Measurements from ENCODE around the gene CPLX1.
"Not testable (repeated sequence)": the region's sequence is repeated elsewhere in the genome, so short reads cannot be mapped to it uniquely, and the experiment has no call there.

Gene CPLX1

DNA sequence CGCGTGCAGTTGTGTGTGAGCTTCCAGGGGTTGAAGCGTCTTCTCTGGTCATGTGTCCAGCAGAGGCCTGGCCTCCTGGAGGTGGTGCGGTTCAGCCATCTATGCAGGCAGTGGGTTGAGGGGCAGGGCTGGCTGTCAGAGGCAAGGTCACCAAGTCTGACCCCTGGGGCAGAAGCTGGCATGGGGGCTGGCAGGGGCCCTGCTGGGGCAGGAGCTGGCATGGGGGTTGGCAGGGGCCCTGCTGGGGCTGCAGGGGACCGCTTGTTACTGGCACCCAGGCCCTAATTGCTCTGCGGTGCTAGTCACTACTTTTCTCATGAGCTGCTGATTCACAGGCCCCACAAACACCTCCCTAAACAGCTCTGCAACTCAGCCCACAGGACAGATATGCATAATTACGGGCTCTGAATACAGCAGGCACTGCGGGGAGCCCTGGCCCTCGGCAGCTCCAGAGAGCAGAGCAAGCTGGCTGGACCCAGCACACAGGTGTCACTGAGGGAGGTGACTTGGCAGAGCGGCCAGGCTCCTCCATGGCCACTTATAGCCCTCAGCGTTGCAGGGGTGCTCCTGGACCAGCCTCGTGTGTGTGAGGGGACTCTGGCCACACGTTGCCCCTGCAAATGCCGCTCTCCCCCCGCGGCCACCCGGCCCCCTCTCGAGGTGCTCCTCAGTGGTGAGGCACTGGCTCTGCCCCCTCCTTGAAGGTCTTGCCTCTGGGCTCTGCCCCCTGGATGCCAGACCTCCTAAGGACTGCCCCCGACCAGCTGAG lies 32.7 kb downstream of the CPLX1 start:
- peak in 1 of 51 donors; percentile 32 for DNase-seq

DNA sequence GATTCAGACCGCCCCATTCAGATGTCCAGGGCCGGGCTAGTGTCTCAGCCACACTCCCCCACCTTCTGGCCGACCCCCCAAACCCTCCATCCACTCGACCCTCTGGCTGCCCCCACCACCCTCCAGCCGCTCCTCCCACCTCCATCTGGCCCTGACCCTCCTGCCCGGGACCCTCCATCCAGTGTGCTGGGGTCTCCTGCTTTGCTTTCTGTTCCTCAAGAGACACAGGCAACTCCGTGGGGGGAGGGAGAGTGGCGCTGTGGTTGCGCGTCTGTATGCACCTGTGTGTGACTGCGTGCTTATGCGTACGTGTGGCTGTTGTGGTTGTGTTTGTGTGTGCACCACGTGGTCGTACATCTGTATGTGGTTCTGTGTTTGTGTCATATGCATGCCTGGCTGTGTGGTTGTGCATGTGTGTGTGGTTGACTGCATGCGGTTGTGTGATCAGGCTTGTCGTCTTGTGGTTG lies 33.3 kb downstream of the CPLX1 start:
- peak in 1 of 51 donors; percentile 14 for DNase-seq

DNA sequence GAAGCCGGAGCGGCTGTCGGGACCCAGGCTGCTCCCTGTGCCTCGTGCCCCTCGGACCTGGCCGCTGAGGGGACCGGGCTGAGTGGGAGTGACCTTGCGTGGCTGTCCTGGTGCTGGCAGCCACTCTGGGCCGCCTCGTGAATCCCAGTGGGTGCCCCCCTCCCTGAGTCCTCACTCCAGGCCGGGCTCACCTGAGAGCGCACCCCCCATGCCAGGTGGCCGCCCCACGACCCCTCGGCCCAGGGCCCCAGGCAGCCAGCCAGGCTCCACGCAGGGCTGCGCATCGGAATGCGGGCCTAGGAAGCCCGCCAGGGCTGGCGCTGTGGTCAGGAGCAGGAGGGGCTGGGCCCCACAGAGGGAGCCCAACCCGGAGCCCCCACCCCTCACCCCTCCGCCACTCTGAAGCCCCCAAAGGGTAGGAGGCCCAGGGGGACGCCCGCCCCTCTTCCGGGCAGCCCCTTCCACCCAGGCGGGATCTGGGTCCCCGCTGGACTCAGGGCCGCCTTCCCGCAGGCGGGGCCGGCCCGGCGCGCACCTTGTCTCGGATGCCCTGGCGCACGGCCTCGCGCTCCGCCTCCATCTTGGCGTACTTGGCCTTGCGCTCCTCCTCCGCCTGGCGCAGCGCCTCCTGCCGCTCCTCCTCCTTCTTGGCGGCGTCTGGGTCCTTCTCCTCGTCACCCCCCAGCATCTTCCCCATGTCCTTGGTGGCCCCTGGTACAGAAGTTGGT lies 33.9 kb downstream of the CPLX1 start:
- DNase-seq: peak in 2 of 51 donors; percentile 27 to 41

DNA sequence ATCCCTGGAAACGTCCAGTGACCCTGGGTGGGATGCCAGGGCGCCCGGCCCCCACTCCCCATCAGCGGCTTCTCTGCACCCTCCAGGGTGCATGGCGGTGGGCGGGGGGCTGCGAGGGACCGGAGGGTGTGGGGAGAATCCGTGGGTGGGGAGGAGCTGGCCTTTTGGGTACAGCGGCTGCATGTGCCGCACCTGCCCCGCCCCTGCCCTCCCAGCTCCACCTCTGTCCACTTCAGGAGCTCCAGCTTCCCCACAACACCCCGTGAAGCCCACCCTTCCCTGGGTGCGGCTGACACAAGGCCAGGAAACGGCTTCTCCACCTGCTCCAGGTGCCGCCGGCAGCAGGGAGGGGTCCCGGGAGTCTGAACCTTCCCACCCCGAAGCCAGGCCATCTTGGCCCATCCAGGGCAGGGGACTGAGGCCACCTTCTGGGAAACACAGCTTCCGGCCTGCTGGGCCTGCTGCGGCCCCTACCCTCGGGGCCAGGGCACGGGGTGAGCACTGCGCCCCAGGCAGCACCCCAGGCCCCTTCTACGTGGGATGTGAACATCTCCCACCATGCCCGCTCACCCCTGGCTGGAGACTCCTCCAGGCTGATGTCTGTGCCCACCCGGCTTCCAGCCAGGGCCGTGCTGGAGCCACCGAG lies 34.6 kb downstream of the CPLX1 start:
- no peak for DNase-seq

DNA sequence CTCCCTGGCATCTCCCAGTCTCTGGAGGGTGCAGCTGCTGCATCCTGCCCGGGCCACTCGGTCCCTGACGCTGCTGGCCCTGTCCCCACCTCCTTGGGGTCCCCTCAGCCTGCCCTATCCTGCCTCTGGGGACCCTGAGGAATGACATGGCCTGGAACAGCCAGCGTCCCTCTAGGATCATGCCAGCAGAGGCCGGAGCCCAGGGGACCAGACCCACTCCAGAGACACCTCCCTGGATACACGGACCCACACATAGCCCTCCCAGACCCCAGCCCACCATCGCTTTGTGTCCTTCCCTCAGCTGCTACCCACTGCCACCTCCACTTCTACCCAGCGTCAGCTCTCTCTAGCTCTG lies 35.5 kb downstream of the CPLX1 start:
- no peak for DNase-seq

DNA sequence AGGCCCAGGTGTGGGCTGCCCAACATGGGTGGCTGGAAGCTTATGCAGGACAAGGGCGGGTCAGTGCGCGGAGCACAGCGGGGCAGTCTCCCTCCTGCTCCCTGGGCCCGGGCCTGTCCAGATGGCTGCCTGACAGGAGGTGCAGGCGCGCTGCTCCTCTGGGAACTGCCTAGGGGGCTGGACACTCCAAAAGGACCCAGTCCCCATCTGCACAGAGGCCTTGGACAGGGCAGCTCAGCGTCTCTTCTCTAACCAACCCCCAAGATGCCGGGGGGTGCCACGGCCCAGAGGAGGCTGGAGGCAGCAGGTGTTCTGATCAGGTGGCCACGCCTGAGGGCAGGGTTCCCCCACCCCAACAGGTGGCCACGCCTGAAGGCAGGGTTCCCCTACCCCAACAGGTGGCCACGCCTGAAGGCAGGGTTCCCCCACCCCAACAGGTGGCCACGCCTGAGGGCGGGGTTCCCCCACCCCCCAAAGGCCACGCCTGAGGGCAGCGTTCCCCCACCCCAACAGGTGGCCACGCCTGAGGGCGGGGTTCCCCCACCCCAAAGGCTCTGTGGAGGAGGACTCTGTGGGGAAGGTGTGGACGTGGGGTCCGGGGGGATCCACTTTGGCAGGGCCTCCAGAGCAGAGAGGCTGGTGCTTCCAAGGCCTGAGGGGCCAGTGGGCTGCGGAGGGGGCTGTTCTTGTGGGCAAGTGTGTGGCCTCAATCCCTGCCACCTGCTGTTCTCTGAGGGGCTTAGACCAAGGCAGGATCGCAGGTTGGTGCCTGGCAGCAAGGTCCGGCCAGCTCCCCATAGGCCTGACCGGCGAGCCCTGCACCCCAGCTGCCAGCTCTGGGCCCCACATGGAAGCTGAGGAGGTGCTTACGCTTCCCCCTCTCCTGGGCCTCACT lies 36.1 kb downstream of the CPLX1 start:
- DNase-seq: no peak

DNA sequence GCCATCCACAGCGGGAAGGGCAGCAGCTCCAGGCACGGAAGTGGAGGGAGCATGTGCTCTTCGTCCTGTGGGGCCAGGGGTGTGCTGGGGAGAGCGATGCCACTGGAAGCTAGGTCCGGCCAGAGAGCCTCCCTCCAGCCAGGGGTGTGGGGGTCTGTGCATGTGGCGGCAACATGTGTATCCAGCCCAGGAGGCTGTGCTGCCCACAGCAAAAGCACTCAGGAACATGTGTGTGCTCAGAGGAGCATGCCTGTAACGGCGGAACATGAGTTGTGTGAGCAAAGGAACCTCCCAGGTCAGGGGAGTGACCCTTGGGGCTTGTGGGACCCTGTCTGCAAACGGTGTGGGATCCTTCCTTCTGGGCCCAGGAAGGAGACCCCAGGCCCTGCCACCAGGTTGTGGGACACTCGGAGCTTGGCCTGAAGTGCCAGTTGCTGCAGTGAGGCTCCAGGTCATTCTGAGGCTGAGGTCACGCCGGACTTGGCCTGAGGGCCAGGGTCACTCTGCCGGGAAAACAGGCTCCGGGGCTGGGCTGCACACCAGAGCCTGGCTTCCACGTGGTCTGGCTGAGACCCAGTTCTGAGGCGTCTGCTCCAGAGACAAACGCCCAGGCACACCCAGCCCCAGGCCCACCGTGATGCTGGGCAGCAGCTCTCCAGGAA lies 37.2 kb downstream of the CPLX1 start:
- no peak for DNase-seq

DNA sequence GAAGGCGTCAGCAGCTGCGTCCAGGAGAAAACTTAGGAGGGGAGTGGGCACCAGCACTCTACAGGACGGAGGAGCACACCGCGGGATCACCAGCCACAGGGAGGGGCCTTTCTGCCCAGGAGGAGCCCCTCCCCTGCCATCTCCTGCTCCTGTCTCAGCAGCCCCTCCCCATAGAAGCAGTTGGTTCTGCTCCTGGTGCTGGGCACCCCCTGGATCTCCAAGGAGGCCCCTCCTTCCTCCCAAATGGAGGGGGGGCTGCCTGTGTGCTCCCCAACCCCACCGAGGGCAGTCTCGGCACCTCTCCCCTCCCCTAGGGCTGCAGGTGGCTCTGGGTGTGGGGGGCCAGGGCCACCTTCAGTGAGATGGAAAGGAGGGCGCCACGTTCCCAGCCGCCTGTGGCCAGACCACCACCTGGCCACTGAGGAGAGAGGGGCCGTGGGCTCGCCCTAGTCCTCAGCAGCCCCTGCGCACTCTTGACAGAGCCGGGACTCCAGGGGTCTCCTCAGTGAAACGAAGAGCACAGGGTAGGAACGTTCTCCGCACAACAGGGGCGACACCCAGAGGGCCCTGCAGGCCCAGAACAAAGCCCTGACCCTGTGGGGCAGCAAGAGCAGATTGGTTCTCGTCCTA lies 37.8 kb downstream of the CPLX1 start:
- DNase-seq: no peak

DNA sequence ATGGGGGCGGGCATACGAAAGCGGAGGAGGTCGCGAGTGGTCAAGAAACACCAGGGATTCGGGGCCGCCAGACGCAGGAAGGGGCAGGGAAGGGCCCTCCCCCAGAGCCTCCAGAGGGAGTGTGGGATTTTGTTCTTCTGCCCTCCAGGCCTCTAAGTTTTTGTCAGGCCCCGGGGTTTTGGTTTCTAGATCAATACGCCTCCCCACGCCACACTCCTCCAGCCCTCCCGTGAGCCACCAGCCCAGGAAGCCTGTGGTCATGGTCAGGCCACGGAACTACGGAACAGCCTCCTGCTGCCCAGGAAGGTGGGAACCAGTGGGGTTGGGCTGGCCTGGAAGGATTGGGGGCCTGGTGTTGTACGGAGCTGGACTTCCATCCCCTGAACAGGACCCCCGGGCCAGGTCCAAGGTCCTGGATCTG lies 38.4 kb downstream of the CPLX1 start:
- DNase-seq: no peak

DNA sequence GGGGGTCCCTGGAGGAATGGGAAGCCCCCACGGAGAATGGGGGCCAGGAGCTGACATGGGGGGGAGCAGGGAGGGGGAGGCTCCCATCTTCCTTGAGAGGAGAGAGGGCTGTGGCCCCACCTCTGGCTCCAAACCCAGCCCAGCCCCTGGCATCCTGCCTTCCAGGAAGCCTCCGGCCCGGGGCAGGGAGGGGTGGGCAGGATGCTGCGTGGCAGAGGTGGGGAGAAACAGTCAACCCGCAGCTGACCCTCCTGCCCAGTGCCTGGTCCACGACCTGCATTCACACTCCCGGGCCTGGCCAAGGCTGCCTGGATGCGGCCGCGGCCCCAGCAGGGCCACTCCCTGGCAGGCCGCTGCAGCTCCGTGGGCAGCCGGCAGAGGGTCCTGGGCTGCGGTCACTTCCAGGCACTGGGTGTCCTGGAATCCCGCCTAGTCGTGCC lies 39.0 kb downstream of the CPLX1 start:
- DNase-seq: no peak

DNA sequence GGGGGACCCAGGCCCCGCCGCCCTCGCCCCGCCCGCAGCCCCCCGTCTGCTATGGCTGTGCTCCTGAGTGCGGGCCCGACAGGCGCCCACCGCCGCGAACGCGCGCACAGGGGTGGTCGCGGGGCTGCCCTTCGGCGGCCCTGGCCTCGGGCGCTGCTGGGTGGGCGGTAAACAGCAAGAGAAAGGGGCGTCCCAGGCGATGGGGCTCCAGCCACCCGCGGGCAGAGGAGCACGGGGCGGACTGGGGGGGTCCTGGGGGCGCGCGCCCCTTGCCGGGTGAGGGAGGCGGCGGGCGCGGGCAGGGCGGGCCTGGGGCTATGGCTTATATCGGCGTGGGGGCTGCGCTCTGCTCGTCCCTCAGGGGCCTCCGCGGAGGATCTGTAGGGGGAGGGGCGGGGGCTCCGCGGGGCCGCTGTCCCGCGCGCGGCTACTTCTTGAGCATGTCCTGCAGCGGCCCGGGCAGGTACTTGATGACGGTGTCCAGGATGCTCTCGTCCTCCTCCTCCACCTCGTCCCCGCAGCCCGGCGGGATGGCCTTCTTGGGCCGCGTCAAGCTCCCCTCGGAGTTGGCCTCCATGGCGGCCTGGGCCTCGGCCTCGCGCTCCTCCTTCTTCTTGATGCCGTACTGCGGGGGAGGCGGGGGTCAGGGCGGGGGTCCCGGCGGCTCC lies 39.7 kb downstream of the CPLX1 start:
- no peak for DNase-seq

DNA sequence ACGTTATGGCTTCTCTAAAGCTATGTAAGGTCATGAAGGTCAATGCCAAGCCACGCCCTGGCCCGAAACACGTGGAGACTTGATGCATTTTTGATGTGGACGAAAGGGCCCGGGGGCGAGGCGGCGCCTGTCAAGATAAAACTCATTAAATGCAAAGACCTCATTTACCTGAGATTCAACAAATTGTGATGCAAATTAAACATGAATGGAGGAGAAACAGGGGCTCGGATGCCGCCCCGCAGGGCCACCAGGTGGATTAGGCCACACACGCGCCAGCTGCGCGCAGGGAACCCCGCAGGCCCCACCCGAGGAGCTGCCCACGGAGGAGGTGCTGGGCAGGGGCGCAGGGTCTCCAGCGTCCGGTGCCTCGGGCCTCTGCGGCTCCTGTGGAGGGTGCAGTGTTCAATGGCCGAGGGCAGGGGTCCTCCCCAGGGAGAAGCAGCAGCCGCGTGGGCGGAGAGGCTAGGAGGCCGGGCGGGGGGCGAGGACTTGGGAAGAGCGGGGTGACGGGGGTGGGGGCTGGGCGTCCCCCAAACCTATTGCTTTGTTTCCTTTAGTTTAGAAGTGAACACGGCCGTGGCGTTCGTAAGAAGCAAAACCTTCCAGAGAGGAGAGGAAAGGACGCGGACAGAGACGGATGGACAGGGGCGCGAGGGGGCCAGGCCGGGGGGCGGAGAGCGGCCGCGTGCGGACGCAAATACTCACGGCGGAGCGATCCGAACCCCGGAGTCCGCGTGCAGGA lies 40.4 kb downstream of the CPLX1 start:
- DNase-seq: no peak

DNA sequence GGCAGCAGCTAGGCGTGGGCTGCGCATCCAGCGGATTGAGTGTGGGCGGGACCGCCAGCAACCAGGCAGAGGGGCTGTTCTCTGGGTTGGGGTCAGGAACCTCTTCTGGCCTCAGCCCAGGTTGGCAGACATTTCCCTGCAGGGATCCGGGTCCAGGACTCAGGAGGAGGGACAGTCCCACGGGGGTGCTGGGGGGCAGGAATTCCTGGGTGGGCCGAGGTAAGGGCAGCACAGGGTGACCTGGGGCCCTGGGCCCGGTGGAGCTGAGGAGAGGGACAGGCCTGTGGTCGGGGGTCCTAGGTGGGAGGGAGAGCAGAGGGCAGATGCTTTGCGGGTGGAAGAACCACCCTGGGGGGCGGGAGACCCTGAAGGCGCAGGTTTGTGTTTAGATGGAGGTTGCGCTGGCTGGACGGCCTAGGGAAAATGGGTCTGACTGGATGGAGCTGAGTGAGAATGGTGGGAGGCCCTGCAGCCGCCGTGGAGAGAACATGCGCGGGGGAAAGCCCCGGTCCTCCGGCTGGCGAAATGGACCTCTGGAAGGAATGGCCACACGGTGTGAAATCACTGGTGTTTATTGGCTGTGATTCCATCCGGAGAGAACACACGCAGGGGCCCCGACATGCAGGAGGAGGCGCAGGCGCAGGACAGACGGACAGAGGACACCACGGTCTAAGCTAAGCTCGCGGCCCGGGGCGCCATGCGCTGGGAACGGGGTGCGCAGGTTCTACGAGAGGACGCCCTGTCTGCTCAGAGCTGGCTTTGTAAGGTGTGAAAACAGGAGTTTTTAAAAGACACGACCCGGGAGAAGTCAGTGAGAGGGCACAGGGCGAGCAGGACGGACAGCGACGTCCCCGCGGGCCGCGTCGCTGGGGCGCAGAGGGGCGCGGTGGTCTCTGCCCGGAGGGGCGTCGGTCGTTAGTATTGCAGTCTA lies 41.3 kb downstream of the CPLX1 start:
- no peak for DNase-seq

DNA sequence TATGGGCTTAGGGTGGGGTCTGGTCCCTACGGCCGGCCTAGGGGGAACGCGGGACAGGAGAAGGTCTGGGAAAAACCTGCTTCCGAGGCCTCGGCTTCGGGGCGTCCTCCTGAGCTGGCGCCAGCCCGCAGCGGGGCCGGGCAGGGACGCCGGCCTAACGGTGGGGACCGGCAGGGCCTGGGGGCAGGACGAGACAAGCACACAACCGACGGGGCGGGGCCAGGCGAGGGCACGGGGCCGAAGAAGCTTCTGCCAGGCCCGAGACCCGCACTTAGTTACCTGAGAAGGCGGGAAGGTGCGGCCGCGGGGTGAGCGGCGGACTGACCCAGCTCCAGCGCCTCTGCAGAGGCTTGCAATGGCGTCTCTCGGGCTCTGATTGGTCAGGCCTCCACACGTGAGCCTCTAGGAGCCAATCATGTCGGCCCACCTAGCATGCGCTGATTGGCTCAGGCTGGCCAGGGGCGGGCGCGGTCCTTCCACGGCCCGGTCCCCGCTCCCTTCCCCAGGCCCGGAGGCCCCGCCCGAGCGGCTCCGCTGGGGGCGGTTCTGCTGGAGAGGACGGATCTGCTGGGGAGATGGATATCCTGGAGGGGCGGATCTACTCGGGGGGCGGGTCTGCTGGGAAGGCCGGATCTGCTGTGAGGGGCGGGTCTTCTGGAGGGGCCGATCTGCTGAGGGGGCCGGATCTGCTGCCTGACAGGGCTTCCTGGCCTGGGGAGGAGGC lies 44.3 kb downstream of the CPLX1 start:
- peak; percentile 87 to 100 (median 98) for DNase-seq

DNA sequence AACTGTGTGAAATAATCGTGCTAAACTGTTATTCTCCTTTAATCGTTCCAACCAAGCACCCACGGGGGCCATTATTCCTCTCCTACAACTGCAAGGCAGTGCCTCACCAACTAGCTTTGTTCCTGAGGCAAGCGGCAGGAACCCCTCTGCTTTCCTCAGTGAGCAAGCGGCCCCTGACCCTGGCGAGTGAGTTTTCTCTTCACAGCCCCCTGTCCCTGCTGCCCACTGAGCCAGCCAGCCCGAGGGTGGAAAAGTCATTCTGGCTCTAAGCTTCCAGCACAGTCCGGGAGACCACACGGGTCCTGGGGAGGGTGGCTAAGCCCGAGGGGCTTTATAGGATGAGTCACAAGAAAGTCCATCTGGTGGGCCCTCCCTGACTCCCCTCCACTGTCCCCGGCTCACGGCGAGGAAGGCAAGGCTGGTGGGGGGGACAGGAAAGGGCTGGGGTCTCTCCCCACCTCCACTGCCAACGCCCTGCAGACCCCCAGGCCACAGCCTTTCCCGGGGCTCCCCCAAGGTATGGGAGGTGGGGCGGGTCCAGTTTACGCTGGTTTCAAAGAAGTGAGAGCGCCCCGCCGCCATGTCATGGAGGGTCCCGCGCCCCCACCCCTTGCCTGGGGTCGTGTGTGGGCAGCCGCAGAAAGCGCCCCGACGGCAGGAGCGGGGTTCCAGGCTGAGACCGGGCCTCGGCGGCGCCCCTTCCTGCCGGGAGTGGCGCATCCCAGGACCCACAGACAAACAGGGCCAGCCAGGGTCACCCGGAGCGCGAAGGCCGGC lies 45.0 kb downstream of the CPLX1 start:
- DNase-seq: no peak

DNA sequence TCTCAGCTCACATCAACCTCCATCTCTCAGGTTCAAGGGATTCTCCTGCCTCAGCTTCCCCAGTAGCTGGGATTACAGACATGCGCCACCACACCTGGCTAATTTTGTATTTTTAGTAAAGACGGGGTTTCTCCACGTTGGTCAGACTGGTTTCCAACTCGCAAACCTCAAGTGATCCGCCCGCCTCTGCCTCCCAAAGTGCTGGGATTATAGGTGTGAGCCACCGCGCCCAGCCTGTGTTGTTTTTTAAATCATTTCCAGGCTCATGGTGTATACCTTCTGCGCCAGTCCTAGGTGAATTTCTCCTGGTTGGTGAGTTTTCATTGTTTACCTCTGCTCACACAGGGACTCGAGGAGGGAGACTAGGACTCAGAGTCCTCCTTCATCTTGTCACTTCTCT lies 45.7 kb downstream of the CPLX1 start:
- DNase-seq: not testable (repeated sequence)
